CD14-positive monocyte (primary cell): ENCODE data around the gene ITPR1. TPM values are rescaled to one million over a fixed set of nuclear protein-coding genes. Genes with fewer than 3 reads are reported as not detected.

Source experiments
- DNase-seq, 3 donors: peaks; one replicate each; pipeline ENCODE4 v3.0.0-alpha.2; 2011 to 2022
- H2AFZ ChIP-seq: 2 replicates; pipeline ENCODE4 v1.6.0; 2012; ENCODE audit warnings: mild to moderate bottlenecking, low read depth, low read length, inconsistent platforms; ENCODE audit not compliant: insufficient read depth, poor library complexity, severe bottlenecking
- H3K27ac ChIP-seq, 2 donors: 1 replicate in 1 of 2; 2 replicates in 1 of 2; pipeline ENCODE4 v1.5.1; 2012 to 2013; ENCODE audit warnings: low read length in 2 of 2, control low read depth in 1 of 2, inconsistent platforms in 1 of 2, low read depth in 1 of 2, mild to moderate bottlenecking in 1 of 2
- H3K27me3 ChIP-seq, 2 donors: one replicate each; pipeline versions ENCODE4 v1.6.0 to v1.6.1; 2011 to 2013; ENCODE audit warnings: low read length in 2 of 2; ENCODE audit not compliant: control insufficient read depth in 2 of 2, insufficient read depth in 2 of 2
- H3K36me3 ChIP-seq, 2 donors: replicated peaks in 1 of 2; 1 replicate in 1 of 2; 2 replicates in 1 of 2; pipeline versions ENCODE4 v1.5.1 to v1.6.1; 2012 to 2013; ENCODE audit warnings: low read length in 2 of 2, control low read depth in 1 of 2, inconsistent platforms in 1 of 2, mild to moderate bottlenecking in 1 of 2; ENCODE audit not compliant: insufficient read depth in 2 of 2, control insufficient read depth in 1 of 2
- H3K4me1 ChIP-seq, 2 donors: 1 replicate in 1 of 2; 2 replicates in 1 of 2; pipeline versions ENCODE4 v1.5.1 to v1.6.1; 2012 to 2013; ENCODE audit warnings: low read length in 2 of 2, control low read depth in 1 of 2, inconsistent platforms in 1 of 2, mild to moderate bottlenecking in 1 of 2, moderate library complexity in 1 of 2; ENCODE audit not compliant: insufficient read depth in 2 of 2, control insufficient read depth in 1 of 2
- H3K4me2 ChIP-seq: replicated peaks from 2 replicates; pipeline ENCODE3; 2012; ENCODE audit warnings: low read length, moderate library complexity, mild to moderate bottlenecking; ENCODE audit not compliant: poor library complexity, severe bottlenecking; ENCODE audit errors: extremely low read depth
- H3K4me3 ChIP-seq, 3 experiments: fragments of 200-600 bp in 1 of 3; sonication (generic) in 1 of 3; replicated peaks in 1 of 3; 1 replicate in 2 of 3; 2 replicates in 1 of 3; pipeline ENCODE4 v1.5.1; 2011 to 2013; ENCODE audit warnings: low read length in 3 of 3, mild to moderate bottlenecking in 3 of 3, control low read depth in 2 of 3, low read depth in 2 of 3, inconsistent platforms in 1 of 3, moderate library complexity in 1 of 3
- H3K79me2 ChIP-seq: 2 replicates; pipeline ENCODE4 v1.6.0; 2012; ENCODE audit warnings: mild to moderate bottlenecking, control low read depth, inconsistent platforms, low read length, moderate library complexity; ENCODE audit not compliant: insufficient read depth
- H3K9ac ChIP-seq: 2 replicates; pipeline ENCODE4 v1.6.0; 2017; ENCODE audit warnings: low read length, mild to moderate bottlenecking; ENCODE audit not compliant: insufficient read depth, poor library complexity, severe bottlenecking
- H3K9me3 ChIP-seq, 2 donors: replicated peaks in 1 of 2; 1 replicate in 1 of 2; 2 replicates in 1 of 2; pipeline versions ENCODE4 v1.5.1 to v1.6.1; 2012 to 2013; ENCODE audit warnings: low read length in 2 of 2, control low read depth in 1 of 2; ENCODE audit not compliant: control insufficient read depth in 1 of 2, insufficient read depth in 1 of 2
- H4K20me1 ChIP-seq: 2 replicates; pipeline ENCODE4 v1.6.0; 2012; ENCODE audit warnings: mild to moderate bottlenecking, low read length, control low read depth, moderate library complexity; ENCODE audit not compliant: insufficient read depth
- H3K27ac Mint-ChIP-seq, 7 donors: one replicate each; pipeline ENCODE4 v1.8.0; 2020; ENCODE audit warnings: mild to moderate bottlenecking in 7 of 7, mixed read lengths in 7 of 7, moderate library complexity in 6 of 7, inconsistent platforms in 2 of 7
- H3K27me3 Mint-ChIP-seq, 3 donors: one replicate each; pipeline ENCODE4 v1.8.0; 2021 to 2022; ENCODE audit warnings: low read depth in 3 of 3, mild to moderate bottlenecking in 3 of 3, mixed read lengths in 3 of 3, moderate library complexity in 3 of 3, inconsistent platforms in 1 of 3
- H3K36me3 Mint-ChIP-seq, 2 donors: one replicate each; pipeline ENCODE4 v1.8.0; 2020; ENCODE audit warnings: mixed read lengths in 2 of 2, inconsistent platforms in 1 of 2, mild to moderate bottlenecking in 1 of 2
- H3K4me1 Mint-ChIP-seq: one replicate; pipeline ENCODE4 v1.8.0; 2020; ENCODE audit warnings: mild to moderate bottlenecking, mixed read lengths
- H3K4me3 Mint-ChIP-seq, 2 donors: one replicate each; pipeline ENCODE4 v1.8.0; 2020; ENCODE audit warnings: mild to moderate bottlenecking in 2 of 2, mixed read lengths in 2 of 2, moderate library complexity in 1 of 2
- H3K9me3 Mint-ChIP-seq, 7 donors: one replicate each; pipeline ENCODE4 v1.8.0; 2020 to 2022; ENCODE audit warnings: mixed read lengths in 7 of 7, mild to moderate bottlenecking in 6 of 7, moderate library complexity in 6 of 7, inconsistent platforms in 2 of 7
- CTCF ChIP-seq: fragments of 200-600 bp; IDR thresholded peaks from one replicate; pipeline ENCODE4 v1.8.0; 2022; ENCODE audit warnings: antibody characterized with exemption, mild to moderate bottlenecking
- WGBS: methylation state at CpG from one replicate; pipeline ENCODE4 v1.1.5; 2013; ENCODE audit warnings: missing lambda C conversion rate; ENCODE audit not compliant: insufficient coverage; 5-methylcytosine and 5-hydroxymethylcytosine counted together
- intact Hi-C, 2 donors: fragments of 100-400 bp; cut with micrococcal nuclease; formaldehyde crosslinking; loops; one replicate each; pipeline versions ENCODE4 v1.15.0 to v1.15.1; 2023
- polyA plus RNA-seq, 3 donors: library from polyadenylated mRNA; depleted of rRNA in 1 of 3; unstranded in 2 of 3; stranded (reverse) in 1 of 3; fragments of 300-500 nt in 2 of 3; fragments of >200 nt in 1 of 3; fragmentation: Illumina TruSeq in 2 of 3; gene quantifications; 1 replicate in 2 of 3; 2 replicates in 1 of 3; pipeline ENCODE4 v1.2.3, GENCODE V29; 2012 to 2021

The ITPR1 gene
- polyA plus RNA-seq, 3 donors: 3.2 to 21.1 (median 7.1) TPM

- no peak for TF ChIP-seq CTCF
- H3K9me3 Mint-ChIP-seq: peaks cover 0 to 9% (median 7%) of the 10 kb centered on the region in 7 donors
- intact Hi-C loops: loop anchor here in 1 of 2 donors (5.0 kb wide), 1 partner anchor 77 kb away; no protein-coding TSS in a partner anchor
Observed at GRCh38 chr3:4770561-4770960, 277.4 kb downstream of the ITPR1 start.

GRCh38 chr3:4771243-4771642, 278.1 kb downstream of the ITPR1 start:
- Mint-ChIP-seq H3K36me3 (peaks cover 70 to 84% of the 10 kb centered on the region in 2 donors), H3K27ac (no peak overlapping the region), H3K4me3 (no peak overlapping the region), H3K27me3 (peaks cover 0 to 1% (median 0%) of the 10 kb centered on the region in 3 donors), H3K9me3 (peaks cover 0 to 4% (median 2%) of the 10 kb centered on the region in 7 donors), H3K4me1 (peaks cover 10% of the 10 kb centered on the region)
- no peaks in the 10 kb centered on the region for H3K9me3 ChIP-seq
- intact Hi-C loops: loop anchor here in 1 of 2 donors (5.0 kb wide), 1 partner anchor 76 kb away; no protein-coding TSS in a partner anchor
- H3K27me3 ChIP-seq: no peaks in the 10 kb centered on the region
- peaks cover 56 to 94% of the 10 kb centered on the region in 2 donors for H3K36me3 ChIP-seq
- H3K4me1 ChIP-seq: no peaks in the 10 kb centered on the region
- H3K4me2 ChIP-seq: no peak overlapping the region
- 100% methylated on average over 1 of the region's 5 CpGs for WGBS
- H3K79me2 ChIP-seq: no peaks in the 10 kb centered on the region
- H3K9ac ChIP-seq: no peak overlapping the region
- DNase-seq: no peak
- no peak overlapping the region for H3K4me3 ChIP-seq
- no peak for TF ChIP-seq CTCF
- no peak overlapping the region for H2AFZ ChIP-seq
- no peak overlapping the region for H3K27ac ChIP-seq
- H4K20me1 ChIP-seq: no peaks in the 10 kb centered on the region

More at GRCh38 chr3:4770561-4770960, 277.4 kb downstream of the ITPR1 start:
- Mint-ChIP-seq H3K4me1 (peaks cover 10% of the 10 kb centered on the region), H3K36me3 (peaks cover 73 to 83% of the 10 kb centered on the region in 2 donors), H3K27ac (peak overlapping the region in 1 of 7 donors; percentile 26), H3K27me3 (peaks cover 0 to 1% (median 0%) of the 10 kb centered on the region in 3 donors), H3K4me3 (no peak overlapping the region)
- no peak overlapping the region for H3K9ac ChIP-seq
- peaks cover 0 to 3% of the 10 kb centered on the region in 2 donors for H3K9me3 ChIP-seq
- H3K4me1 ChIP-seq: no peaks in the 10 kb centered on the region
- H3K4me2 ChIP-seq: no peak overlapping the region
- H3K4me3 ChIP-seq: no peak overlapping the region
- peaks cover 61 to 94% of the 10 kb centered on the region in 2 donors for H3K36me3 ChIP-seq
- H3K27me3 ChIP-seq: no peaks in the 10 kb centered on the region
- no peak overlapping the region for H2AFZ ChIP-seq
- H3K27ac ChIP-seq: no peak overlapping the region
- DNase-seq: no peak
- no peaks in the 10 kb centered on the region for H4K20me1 ChIP-seq
- H3K79me2 ChIP-seq: no peaks in the 10 kb centered on the region
- 94% methylated on average over 3 of the region's 5 CpGs for WGBS
